WERI-Rb-1 (cell line): ENCODE data around the gene LRP3.

ENCODE experiments used
- DNase-seq: peaks from one replicate; pipeline ENCODE4 v3.0.0-alpha.2; 2020
- H3K27ac ChIP-seq: fragments of 250-450 bp; sonication (Bioruptor Pico); 2 replicates; pipeline ENCODE4 v1.5.1; 2020; ENCODE audit warnings: mild to moderate bottlenecking, moderate library complexity
- H3K27me3 ChIP-seq: fragments of 250-450 bp; sonication (Bioruptor Pico); 2 replicates; pipeline ENCODE4 v1.5.1; 2021; ENCODE audit warnings: mild to moderate bottlenecking, low read depth, moderate library complexity; ENCODE audit not compliant: insufficient read depth, severe bottlenecking
- H3K36me3 ChIP-seq: fragments of 250-450 bp; sonication (Bioruptor Pico); 2 replicates; pipeline ENCODE4 v1.5.1; 2020; ENCODE audit warnings: mild to moderate bottlenecking, moderate library complexity
- H3K4me3 ChIP-seq: 2 replicates; pipeline ENCODE4 v1.5.1; 2011; ENCODE audit warnings: low read depth, mild to moderate bottlenecking, control low read depth, low read length
- H3K9me3 ChIP-seq: fragments of 250-450 bp; sonication (Bioruptor Pico); 2 replicates; pipeline ENCODE4 v1.5.1; 2021; ENCODE audit warnings: mild to moderate bottlenecking, moderate library complexity; ENCODE audit not compliant: severe bottlenecking
- TF ChIP-seq, protein P1 (sequence below): IDR thresholded peaks from 2 replicates; pipeline ENCODE4 v1.5.1; 2011; ENCODE audit warnings: low read depth, mild to moderate bottlenecking, control low read depth, inconsistent platforms, low read length

The LRP3 gene

DNA sequence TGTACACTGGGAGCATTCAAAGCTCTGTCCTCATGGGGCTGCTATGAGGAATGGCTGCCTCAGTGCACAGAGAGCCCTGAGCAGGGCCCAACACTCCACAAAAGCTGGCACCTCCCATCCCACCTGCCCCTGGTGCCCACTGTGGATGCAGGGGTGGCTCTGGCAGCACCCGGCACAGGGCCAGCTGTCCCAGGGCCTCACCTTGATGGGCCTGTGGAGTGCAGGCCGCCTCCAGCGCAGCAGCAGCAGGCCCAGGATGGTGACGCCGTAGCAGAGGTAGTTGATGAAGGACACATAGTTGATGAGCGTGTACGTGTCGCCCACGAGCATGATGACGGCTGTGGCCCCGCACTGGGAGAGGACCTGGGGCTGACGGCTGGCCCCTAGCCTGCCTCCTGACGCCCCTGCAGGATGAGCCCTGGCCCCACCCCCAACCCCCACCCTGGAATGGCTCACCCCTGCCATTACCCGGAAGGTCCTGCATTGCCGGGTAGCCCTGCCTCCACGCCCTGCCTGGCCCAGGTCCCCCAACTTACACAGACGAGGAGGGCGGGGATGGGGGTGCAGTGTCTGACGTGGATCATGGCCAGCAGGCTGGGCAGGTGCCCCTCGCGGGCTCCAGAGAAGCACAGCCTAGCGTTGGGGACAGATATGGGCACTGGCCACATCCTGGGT is 16.3 kb downstream of the LRP3 start:
- no peaks in the 10 kb centered on the region for H3K9me3 ChIP-seq
- H3K36me3 ChIP-seq, result peaks cover 11% of the 10 kb centered on the region
- TF ChIP-seq, protein P1, sequence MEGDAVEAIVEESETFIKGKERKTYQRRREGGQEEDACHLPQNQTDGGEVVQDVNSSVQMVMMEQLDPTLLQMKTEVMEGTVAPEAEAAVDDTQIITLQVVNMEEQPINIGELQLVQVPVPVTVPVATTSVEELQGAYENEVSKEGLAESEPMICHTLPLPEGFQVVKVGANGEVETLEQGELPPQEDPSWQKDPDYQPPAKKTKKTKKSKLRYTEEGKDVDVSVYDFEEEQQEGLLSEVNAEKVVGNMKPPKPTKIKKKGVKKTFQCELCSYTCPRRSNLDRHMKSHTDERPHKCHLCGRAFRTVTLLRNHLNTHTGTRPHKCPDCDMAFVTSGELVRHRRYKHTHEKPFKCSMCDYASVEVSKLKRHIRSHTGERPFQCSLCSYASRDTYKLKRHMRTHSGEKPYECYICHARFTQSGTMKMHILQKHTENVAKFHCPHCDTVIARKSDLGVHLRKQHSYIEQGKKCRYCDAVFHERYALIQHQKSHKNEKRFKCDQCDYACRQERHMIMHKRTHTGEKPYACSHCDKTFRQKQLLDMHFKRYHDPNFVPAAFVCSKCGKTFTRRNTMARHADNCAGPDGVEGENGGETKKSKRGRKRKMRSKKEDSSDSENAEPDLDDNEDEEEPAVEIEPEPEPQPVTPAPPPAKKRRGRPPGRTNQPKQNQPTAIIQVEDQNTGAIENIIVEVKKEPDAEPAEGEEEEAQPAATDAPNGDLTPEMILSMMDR, result no peak
- no peak overlapping the region for H3K27ac ChIP-seq
- no peaks in the 10 kb centered on the region for H3K27me3 ChIP-seq
- H3K4me3 ChIP-seq, result no peak overlapping the region
- DNase-seq, result no peak

DNA sequence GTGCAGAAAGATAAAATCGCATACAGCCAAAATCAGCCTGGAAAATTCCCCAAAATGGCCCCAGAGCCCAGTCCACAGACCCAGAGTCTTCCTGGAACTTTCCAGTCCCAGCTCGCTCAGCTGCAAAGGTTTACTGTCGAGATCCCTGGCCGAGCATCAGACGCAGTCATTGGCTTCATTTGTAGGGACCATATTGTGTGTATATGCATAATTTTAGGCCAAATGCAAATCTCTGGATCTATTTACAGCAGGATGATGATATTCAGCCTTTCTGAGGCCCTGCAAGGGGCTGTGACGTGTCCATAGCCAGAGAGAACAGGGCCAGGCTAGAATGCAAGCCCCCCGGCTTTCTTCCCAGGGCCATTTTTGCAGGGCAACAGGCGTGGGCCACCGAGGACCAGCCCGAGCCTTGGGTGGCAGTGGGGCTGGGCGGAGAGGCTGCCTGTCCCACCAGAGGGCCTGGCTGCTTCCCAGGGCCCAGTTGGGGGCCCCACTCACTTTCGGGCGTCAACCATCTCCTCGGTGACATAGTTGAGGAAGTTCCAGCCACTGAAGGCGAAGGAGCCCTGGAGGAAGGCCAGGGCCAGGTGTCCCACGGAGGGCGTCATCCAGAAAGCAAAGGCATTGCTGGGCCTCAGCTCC is 17.8 kb downstream of the LRP3 start:
- DNase-seq, result no peak
- TF ChIP-seq, protein P1, result no peak
- Histone ChIP-seq H3K4me3 (no peak overlapping the region), H3K9me3 (no peaks in the 10 kb centered on the region), H3K27me3 (no peaks in the 10 kb centered on the region), H3K36me3 (peaks cover 4% of the 10 kb centered on the region; the same call in 1 of the 2 replicates), H3K27ac (no peak overlapping the region)

GRCh38 chr19:33212436-33213172 is 18.5 kb downstream of the LRP3 start:
- Histone ChIP-seq H3K9me3 (no peaks in the 10 kb centered on the region), H3K36me3 (peaks cover 4% of the 10 kb centered on the region; the same call in 1 of the 2 replicates), H3K27me3 (no peaks in the 10 kb centered on the region), H3K4me3 (no peak overlapping the region), H3K27ac (no peak overlapping the region)
- TF ChIP-seq, protein P1, result no peak
- no peak for DNase-seq

- H3K36me3 ChIP-seq, result peaks cover 4% of the 10 kb centered on the region; the same call in 1 of the 2 replicates
- no peak overlapping the region for H3K27ac ChIP-seq
- H3K27me3 ChIP-seq, result no peaks in the 10 kb centered on the region
- peak; percentile 81 for DNase-seq
- TF ChIP-seq, protein P1, result peak; percentile 86
- no peak overlapping the region for H3K4me3 ChIP-seq
- no peaks in the 10 kb centered on the region for H3K9me3 ChIP-seq
Observed at GRCh38 chr19:33214596-33214995, 20.5 kb downstream of the LRP3 start.

DNA sequence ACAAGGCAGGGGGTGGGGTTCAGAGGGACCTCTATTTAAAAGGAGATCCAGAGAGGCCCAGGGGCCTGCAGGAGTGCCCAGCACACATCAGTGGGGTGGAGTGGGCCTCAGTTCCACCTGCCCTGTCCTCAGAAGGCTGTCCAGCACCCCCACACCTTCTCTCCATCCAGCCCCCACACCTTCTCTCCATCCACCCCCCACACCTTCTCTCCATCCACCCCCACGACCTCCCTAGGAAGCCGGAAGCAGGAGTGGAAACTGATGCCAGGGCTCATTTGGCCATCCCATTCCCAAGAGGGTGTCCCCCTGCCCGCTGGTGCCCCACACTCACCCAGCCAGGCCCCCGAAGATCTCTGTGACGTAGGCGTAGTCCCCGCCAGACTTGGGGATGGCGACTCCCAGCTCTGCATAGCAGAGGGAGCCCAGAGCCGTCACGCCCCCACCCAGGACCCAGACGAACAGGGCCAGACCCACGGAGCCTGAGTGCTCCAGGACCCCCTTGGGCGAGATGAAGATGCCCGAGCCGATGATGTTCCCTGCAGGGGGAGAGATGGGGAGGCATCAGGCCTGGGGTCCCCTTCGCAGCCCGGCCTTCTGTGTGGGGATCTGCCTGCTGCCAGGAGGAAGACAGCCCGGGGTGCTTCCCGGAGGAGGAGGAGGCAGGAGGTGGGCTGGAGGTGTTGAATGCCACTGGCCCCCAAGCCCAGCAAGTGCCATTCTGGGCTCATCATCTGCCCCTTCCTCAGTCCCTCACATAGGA is 21.5 kb downstream of the LRP3 start:
- DNase-seq, result no peak
- Histone ChIP-seq H3K9me3 (no peaks in the 10 kb centered on the region), H3K36me3 (no peaks in the 10 kb centered on the region), H3K4me3 (no peak overlapping the region), H3K27me3 (no peaks in the 10 kb centered on the region), H3K27ac (no peak overlapping the region)
- TF ChIP-seq, protein P1, result no peak
